ENCODE measurements around the gene CKM.

- TF ChIP-seq FOXP2 (optimal IDR thresholded peaks at IDR 0.05; ENCODE audit: control extremely low read depth, extremely low read length, insufficient read depth) (no peak), POLR2AphosphoS5 (IDR thresholded peaks at IDR 0.05; ENCODE audit: borderline replicate concordance, low read depth, low read length) (no peak)
These were observed 60.1 kb downstream of the CKM start for GRCh38 chr19:45262570-45262969.

All from SK-N-MC (cell line).